ENCODE measurements around the gene DAGLB.

DNA sequence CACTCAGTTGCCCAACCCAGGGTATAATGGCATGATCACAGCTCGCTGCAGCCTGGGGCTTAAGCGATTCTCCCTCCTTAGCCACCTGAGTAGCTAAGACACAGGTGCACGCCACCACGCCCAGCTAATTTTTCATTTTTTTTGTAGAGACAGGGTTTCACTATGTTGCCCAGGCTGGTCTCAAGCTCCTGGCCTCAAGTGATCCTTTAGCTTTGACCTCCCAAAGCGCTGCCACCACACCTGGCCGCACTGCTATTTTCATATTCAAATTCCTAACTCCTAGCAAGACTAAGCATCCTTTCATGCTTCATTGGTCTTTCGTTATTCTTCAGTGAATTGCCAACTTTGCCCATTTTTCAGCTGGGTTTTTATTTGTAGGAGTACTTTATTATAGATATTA lies 30.4 kb upstream of the DAGLB start:
- TF ChIP-seq, protein P1, sequence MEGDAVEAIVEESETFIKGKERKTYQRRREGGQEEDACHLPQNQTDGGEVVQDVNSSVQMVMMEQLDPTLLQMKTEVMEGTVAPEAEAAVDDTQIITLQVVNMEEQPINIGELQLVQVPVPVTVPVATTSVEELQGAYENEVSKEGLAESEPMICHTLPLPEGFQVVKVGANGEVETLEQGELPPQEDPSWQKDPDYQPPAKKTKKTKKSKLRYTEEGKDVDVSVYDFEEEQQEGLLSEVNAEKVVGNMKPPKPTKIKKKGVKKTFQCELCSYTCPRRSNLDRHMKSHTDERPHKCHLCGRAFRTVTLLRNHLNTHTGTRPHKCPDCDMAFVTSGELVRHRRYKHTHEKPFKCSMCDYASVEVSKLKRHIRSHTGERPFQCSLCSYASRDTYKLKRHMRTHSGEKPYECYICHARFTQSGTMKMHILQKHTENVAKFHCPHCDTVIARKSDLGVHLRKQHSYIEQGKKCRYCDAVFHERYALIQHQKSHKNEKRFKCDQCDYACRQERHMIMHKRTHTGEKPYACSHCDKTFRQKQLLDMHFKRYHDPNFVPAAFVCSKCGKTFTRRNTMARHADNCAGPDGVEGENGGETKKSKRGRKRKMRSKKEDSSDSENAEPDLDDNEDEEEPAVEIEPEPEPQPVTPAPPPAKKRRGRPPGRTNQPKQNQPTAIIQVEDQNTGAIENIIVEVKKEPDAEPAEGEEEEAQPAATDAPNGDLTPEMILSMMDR (IDR thresholded peaks at IDR 0.05 in 8 of 11, conservative IDR thresholded peaks at IDR 0.05 in 3 of 11) = no peak
- TF ChIP-seq POLR2AphosphoS5 (IDR thresholded peaks at IDR 0.05) = no peak
